Skeletal muscle tissue (tissue), 4 donors: Measurements from ENCODE around the gene TMEM109. TPM values are rescaled to one million over a fixed set of nuclear protein-coding genes. Genes with fewer than 3 reads are reported as not detected.

Experiments used
- H3K27ac ChIP-seq: one replicate; pipeline ENCODE4 v1.7.0; 2013; ENCODE audit warnings: mild to moderate bottlenecking, low read depth, low read length, inconsistent platforms
- H3K27me3 ChIP-seq, 3 donors: one replicate each; pipeline ENCODE4 v1.7.0; 2013; ENCODE audit warnings: low read length in 3 of 3; ENCODE audit not compliant: control insufficient read depth in 3 of 3, insufficient read depth in 3 of 3
- H3K36me3 ChIP-seq, 3 donors: one replicate each; pipeline ENCODE4 v1.7.0; 2013; ENCODE audit warnings: low read length in 3 of 3; ENCODE audit not compliant: control insufficient read depth in 3 of 3, insufficient read depth in 3 of 3
- H3K4me1 ChIP-seq, 3 donors: one replicate each; pipeline ENCODE4 v1.7.0; 2013; ENCODE audit warnings: low read length in 3 of 3, mild to moderate bottlenecking in 3 of 3; ENCODE audit not compliant: control insufficient read depth in 3 of 3, insufficient read depth in 3 of 3
- H3K4me3 ChIP-seq, 3 donors: one replicate each; pipeline ENCODE4 v1.7.0; 2013; ENCODE audit warnings: low read length in 3 of 3
- H3K9ac ChIP-seq, 3 donors: one replicate each; pipeline ENCODE4 v1.7.0; 2013; ENCODE audit warnings: low read length in 3 of 3, mild to moderate bottlenecking in 3 of 3, moderate library complexity in 2 of 3, low read depth in 1 of 3
- H3K9me3 ChIP-seq, 3 donors: one replicate each; pipeline ENCODE4 v1.7.0; 2013; ENCODE audit warnings: low read length in 3 of 3; ENCODE audit not compliant: control insufficient read depth in 3 of 3
- total RNA-seq: library from RNA; depleted of rRNA; stranded (reverse); fragments of >200 nt; gene quantifications from one replicate; pipeline ENCODE4 v1.2.3, GENCODE V29; 2014
- donor health status: Osteomylitis.

TMEM109 gene
- total RNA-seq, 1 donor from 2014 or later = 45.4 TPM

- H3K36me3 ChIP-seq = peaks cover 28 to 29% (median 28%) of the 10 kb centered on the region in 3 donors
- H3K4me3 ChIP-seq = peak overlapping the region; percentile 43 to 63 (median 54)
These were observed 11.2 kb downstream of the TMEM109 start for GRCh38 chr11:60924906-60925853.

GRCh38 chr11:60925868-60926267 lies 11.9 kb downstream of the TMEM109 start:
- Histone ChIP-seq H3K27ac (no peak overlapping the region), H3K9me3 (no peaks in the 10 kb centered on the region), H3K36me3 (peaks cover 22 to 23% (median 22%) of the 10 kb centered on the region in 3 donors), H3K4me3 (no peak overlapping the region), H3K4me1 (peaks cover 11 to 24% (median 17%) of the 10 kb centered on the region in 3 donors), H3K9ac (no peak overlapping the region), H3K27me3 (peaks cover 16 to 33% (median 32%) of the 10 kb centered on the region in 3 donors)

More at GRCh38 chr11:60924906-60925853, 11.2 kb downstream of the TMEM109 start:
- H3K9ac ChIP-seq = peak overlapping the region in 1 of 3 donors; percentile 70
- H3K9me3 ChIP-seq = no peaks in the 10 kb centered on the region
- H3K27me3 ChIP-seq = peaks cover 16 to 32% (median 31%) of the 10 kb centered on the region in 3 donors
- H3K4me1 ChIP-seq = peaks cover 11 to 28% (median 17%) of the 10 kb centered on the region in 3 donors
- no peak overlapping the region for H3K27ac ChIP-seq

GRCh38 chr11:60926500-60926899 lies 12.5 kb downstream of the TMEM109 start:
- H3K36me3 ChIP-seq = peaks cover 15 to 16% (median 16%) of the 10 kb centered on the region in 3 donors
- peaks cover 11 to 24% (median 17%) of the 10 kb centered on the region in 3 donors for H3K4me1 ChIP-seq

DNA sequence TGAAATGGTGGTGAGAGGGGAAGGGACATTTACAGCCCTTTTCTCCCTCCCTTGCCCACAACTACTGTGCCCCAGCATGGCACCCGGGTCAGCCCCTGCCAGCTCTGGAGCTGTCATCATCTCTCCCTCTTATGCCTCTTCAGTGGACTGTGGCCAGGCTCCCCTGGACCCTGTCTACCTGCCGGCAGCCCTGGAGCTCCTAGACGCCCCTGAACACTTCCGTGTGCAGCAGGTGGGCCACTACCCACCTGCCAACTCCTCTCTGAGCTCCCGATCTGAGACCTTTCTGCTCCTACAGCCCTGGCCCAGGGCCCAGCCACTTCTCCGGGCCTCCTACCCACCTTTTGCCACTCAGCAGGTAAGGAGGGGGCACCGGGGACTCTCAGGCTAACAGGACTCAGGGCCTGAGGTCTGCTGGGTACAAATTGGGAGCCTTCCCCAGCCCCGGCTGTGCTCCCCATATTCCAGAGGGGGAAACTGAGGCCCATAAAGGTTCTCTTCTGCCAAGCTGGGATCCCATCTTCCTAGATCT lies 13.2 kb downstream of the TMEM109 start:
- Histone ChIP-seq H3K4me1 (peaks cover 11 to 24% (median 17%) of the 10 kb centered on the region in 3 donors), H3K4me3 (no peak overlapping the region), H3K36me3 (peaks cover 9 to 12% (median 10%) of the 10 kb centered on the region in 3 donors), H3K27ac (no peak overlapping the region), H3K27me3 (peaks cover 16 to 33% (median 32%) of the 10 kb centered on the region in 3 donors), H3K9me3 (no peaks in the 10 kb centered on the region), H3K9ac (no peak overlapping the region)

More at GRCh38 chr11:60926500-60926899, 12.5 kb downstream of the TMEM109 start:
- Histone ChIP-seq H3K27ac (no peak overlapping the region), H3K4me3 (no peak overlapping the region), H3K27me3 (peaks cover 16 to 33% (median 32%) of the 10 kb centered on the region in 3 donors), H3K9me3 (no peaks in the 10 kb centered on the region), H3K9ac (no peak overlapping the region)

DNA sequence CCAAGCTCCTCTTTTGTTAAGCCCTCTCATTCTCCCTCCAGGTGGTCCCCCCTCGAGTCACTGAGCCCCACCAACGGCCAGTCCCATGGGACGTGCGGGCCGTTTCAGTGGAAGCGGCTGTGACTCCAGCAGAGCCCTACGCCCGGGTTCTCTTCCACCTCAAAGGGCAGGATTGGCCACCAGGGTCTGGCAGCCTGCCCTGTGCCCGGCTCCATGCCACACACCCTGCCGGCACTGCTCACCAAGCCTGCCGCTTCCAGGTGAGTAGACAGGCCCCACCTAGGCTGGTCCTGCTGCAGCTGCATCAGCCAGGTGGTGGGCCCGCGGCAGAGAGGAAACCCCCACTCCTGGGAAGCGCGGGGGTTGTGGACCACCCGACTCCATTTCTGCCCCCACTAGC lies 13.6 kb downstream of the TMEM109 start:
- Histone ChIP-seq H3K9me3 (no peaks in the 10 kb centered on the region), H3K27ac (no peak overlapping the region), H3K27me3 (peaks cover 16 to 33% (median 32%) of the 10 kb centered on the region in 3 donors), H3K4me3 (no peak overlapping the region), H3K9ac (no peak overlapping the region), H3K36me3 (peaks cover 4 to 8% (median 5%) of the 10 kb centered on the region in 3 donors), H3K4me1 (peaks cover 11 to 24% (median 17%) of the 10 kb centered on the region in 3 donors)

DNA sequence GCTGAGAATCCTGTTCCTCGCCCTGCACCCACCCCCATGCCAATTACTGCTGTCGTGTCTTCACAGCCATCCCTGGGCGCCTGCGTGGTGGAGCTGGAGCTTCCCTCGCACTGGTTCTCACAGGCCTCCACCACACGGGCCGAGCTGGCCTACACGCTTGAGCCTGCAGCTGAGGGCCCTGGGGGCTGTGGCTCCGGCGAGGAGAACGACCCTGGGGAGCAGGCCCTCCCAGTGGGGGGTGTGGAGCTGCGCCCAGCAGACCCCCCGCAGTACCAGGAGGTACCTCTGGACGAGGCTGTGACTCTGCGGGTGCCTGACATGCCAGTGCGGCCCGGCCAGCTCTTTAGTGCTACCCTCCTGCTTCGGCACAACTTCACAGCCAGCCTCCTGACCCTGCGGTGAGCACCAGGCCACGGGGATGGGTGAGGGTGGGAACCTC lies 14.6 kb downstream of the TMEM109 start:
- Histone ChIP-seq H3K4me1 (peaks cover 11 to 20% (median 17%) of the 10 kb centered on the region in 3 donors), H3K9me3 (no peaks in the 10 kb centered on the region), H3K9ac (no peak overlapping the region), H3K36me3 (peaks cover 0 to 2% (median 0%) of the 10 kb centered on the region in 3 donors), H3K27me3 (peaks cover 16 to 33% (median 32%) of the 10 kb centered on the region in 3 donors), H3K4me3 (no peak overlapping the region), H3K27ac (no peak overlapping the region)

DNA sequence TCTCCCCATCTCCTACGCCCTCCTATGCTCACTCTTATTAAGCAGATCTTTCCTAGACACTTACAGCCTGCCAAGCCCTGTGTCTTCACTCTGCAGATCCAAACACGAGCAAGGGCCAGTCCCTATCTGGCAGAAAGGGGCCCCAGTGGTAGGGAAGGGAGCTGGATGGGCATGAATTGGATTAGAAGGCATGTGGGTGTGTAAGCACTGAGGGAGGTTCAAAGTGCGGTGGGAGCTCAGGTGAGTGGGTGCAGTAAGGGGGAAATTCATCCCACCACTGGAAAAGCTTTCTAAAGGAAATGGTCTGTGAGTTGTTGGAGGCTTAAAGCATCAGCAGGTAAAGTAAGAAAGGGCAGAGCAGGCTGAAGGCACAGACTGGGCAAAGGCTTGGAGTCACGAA lies 15.8 kb downstream of the TMEM109 start:
- H3K9me3 ChIP-seq = no peaks in the 10 kb centered on the region
- no peak overlapping the region for H3K4me3 ChIP-seq
- peaks cover 3 to 10% (median 8%) of the 10 kb centered on the region in 3 donors for H3K4me1 ChIP-seq
- peaks cover 0 to 2% (median 0%) of the 10 kb centered on the region in 3 donors for H3K36me3 ChIP-seq
- peaks cover 15 to 33% (median 31%) of the 10 kb centered on the region in 3 donors for H3K27me3 ChIP-seq
- no peak overlapping the region for H3K27ac ChIP-seq
- H3K9ac ChIP-seq = no peak overlapping the region

DNA sequence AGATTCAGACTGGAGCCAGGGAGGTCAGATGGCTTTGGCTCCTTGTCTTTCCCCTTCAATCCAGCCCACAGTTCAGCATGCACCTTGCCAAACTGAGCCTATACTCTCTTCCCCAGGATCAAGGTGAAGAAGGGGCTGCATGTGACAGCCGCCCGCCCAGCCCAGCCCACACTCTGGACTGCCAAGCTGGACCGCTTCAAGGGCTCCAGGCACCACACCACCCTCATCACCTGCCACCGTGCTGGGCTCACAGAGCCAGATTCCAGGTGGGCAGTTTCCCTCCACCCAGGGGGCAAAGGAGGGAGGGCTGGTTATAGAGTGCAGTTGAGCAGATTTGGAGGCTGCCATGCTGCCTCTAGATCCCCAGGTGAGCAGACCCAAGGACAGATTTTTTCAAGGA lies 16.4 kb downstream of the TMEM109 start:
- peaks cover 0 to 2% (median 0%) of the 10 kb centered on the region in 3 donors for H3K36me3 ChIP-seq
- H3K9me3 ChIP-seq = no peaks in the 10 kb centered on the region
- peaks cover 0 to 3% (median 2%) of the 10 kb centered on the region in 3 donors for H3K4me1 ChIP-seq
- no peak overlapping the region for H3K9ac ChIP-seq
- no peak overlapping the region for H3K27ac ChIP-seq
- H3K27me3 ChIP-seq = peaks cover 8 to 27% (median 24%) of the 10 kb centered on the region in 3 donors
- no peak overlapping the region for H3K4me3 ChIP-seq

- Histone ChIP-seq H3K9ac (no peak overlapping the region), H3K27ac (no peak overlapping the region), H3K27me3 (peaks cover 3 to 16% (median 9%) of the 10 kb centered on the region in 3 donors), H3K9me3 (no peaks in the 10 kb centered on the region), H3K36me3 (peaks cover 0 to 2% (median 0%) of the 10 kb centered on the region in 3 donors), H3K4me1 (peaks cover 0 to 3% (median 0%) of the 10 kb centered on the region in 3 donors), H3K4me3 (no peak overlapping the region)
These were observed 18.0 kb downstream of the TMEM109 start for GRCh38 chr11:60931917-60932316.
